SW 1271 (cell line): ENCODE measurements around the gene SIAH1.
A peak's percentile ranks its signal among the peaks of the same experiment; 100 is the strongest.
"Not testable (repeated sequence)": the region's sequence is repeated elsewhere in the genome, so short reads cannot be mapped to it uniquely, and the experiment has no call there.

ENCODE experiments used
- DNase-seq, 2 experiments: peaks; one replicate each; lab custom pipeline; 2025; lab: John Stamatoyannopoulos, UW

Gene SIAH1

GRCh38 chr16:48332978-48333377 is 52.2 kb downstream of the SIAH1 start:
- DNase-seq = no peak

DNA sequence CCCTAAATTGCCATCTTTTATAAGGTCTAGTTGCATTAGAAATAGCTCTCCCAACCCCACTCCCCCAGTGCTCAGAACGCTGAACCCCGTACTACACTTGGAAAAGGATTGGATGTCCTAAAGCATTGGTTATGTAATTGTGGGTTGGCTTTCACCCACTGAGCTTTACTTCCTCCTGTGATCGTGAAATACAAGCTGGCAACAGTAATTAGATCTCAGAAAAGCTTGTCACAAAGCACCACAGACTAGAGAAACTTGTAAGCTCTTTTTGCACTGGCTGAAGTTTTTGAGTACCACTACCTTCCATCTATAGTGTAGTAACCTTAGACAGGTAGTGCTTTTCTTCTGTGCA is 54.4 kb downstream of the SIAH1 start:
- DNase-seq = no peak

DNA sequence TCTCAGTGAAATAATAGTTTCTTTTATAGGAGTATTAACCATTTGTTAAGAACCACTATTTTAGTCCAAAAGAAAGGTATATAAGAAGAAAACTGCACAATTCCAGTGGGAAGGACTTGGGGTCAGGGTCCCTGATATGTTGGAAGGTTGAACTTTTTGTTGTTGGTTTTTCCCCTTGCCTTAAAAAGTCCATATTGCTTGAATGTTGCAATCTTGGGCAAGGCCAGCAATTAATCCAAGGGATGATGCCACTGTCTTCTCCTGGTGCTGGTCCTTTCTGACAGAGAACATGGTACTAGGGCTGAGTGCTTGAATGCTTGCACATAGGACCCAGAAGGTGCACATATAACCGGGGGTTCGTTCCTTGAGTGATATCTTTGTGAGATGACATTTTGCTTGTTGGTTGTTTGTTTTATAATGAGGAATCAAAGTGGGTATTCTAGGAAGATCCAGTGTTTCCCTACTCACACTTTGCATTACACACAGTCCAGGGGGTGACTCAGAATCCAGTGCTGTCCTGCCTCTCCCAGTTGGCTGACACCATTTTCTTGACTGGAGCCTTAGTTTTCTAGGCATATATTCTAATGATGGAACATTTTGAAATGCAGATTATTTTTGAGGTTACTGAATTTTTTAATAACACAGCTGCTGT is 54.9 kb downstream of the SIAH1 start:
- no peak for DNase-seq

DNA sequence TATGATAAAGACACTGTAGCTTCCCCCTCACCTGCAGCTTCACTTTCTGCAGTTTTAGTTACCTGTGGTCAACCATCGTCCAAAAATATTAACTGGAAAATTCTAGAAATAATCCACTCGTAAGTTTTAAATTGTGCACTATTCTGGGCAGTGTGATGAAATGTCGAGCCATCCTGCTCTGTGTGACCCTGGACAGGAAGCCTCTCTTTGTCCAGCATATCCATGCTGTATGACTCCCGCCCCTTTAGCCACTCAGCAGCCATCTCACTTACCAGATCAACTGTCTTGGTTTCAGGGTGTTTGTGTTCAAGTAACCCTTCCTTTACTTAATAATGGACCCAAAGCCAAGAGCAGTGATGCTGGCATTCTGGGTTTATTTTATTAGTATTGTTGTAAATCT is 56.1 kb downstream of the SIAH1 start:
- no peak for DNase-seq

- DNase-seq = no peak
Observed at GRCh38 chr16:48326915-48327314, 58.3 kb downstream of the SIAH1 start.

DNA sequence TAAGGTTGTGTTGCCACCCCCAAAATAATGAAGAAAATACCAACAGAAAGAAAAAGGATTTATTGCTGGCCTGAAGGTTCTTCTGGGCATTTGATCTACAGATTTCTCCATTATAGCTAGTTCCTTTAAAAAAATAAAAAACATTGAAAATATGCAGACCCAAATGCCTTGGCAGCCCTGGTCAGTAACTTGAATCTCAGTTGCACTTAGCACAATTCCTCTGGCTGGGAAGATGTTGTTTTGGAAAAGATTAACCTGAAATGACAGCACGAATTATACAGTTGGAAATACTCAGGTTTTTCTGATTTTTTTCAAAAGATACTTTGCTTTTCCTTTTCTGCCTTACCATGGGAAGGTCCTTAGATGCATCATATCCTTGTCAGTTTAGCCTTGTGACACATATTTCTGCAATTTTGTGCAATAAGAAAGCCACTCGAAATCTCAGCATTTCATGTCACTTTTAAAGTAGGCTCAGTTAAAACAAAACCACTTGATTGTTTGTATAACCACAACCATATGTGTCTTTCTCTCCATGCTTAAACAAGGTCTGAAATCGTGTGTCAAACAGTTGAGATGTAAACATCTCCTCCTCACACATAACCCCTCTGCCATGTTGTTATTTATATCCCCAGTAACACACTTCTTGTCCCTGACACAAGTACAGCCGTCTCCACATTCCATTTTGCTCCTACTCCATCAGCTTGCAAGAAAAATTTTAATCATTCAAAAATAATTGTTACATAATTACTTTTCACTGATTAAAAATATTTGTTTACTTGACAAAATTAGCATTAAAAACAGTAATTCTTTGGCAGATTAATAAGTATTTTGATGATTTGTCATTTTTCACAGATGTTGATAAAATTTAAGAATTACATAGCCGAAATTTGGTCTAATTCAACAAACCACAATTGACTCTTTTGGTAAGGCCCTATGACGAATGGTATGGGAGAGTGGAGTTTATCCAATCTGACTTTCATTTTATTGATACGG is 61.1 kb downstream of the SIAH1 start:
- no peak for DNase-seq

GRCh38 chr16:48321317-48322036 is 63.7 kb downstream of the SIAH1 start:
- no peak for DNase-seq

GRCh38 chr16:48318630-48319029 is 66.6 kb downstream of the SIAH1 start:
- DNase-seq = no peak

DNA sequence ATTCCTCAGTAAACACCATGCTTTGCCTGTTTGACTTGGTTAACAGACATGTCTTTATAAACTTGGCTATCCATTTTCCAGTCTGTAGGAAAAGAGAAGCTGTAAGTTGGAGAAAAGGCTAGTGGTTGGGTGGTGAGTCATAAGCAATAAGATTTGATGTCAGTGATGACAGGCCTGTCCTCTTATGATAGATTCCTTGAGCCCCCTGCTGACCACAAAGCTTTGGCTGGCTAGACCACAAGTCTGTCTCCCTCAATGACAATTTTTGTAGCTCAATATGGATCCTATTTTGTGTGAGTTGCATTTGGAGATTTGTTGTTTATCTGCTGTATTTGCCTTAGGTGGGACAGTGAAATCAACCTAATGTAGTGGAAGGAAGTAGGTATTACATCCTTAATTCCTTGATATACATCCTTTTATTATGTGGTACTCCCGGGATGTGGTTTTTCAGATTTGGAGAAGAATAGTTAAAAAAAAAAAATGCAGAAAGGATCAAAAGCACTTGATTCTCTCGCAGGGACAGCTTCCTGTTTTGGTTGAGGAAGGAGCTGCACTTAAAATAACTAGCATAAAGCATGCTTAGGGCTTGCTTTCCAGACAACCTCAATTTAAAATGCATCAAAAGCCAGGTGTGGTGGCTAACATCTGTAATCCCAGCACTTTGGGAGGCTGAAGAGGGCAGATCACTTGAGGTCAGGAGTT is 67.4 kb downstream of the SIAH1 start:
- peak in 1 of 2 experiments; percentile 3 for DNase-seq

DNA sequence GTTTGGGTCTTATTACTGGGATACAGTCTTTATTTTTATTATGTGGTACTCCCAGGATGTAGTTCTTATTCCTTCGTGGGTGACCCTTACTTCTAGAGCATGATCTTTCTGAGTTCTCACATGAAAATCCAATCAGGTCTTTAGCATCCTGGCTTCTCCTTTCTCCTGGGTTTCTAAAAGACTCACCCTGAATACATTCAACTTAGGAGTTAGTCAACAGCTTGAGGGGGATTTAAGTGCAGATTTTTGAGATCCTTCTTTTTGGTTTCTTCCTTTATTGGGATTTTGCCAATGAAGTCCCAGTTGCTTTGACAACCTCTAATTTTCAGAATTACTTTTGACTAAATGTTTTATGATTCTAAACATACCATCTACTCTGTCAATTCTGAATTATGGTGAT is 68.2 kb downstream of the SIAH1 start:
- DNase-seq = no peak

- not testable (repeated sequence) for DNase-seq
Observed at GRCh38 chr16:48313905-48314304, 71.3 kb downstream of the SIAH1 start.

DNA sequence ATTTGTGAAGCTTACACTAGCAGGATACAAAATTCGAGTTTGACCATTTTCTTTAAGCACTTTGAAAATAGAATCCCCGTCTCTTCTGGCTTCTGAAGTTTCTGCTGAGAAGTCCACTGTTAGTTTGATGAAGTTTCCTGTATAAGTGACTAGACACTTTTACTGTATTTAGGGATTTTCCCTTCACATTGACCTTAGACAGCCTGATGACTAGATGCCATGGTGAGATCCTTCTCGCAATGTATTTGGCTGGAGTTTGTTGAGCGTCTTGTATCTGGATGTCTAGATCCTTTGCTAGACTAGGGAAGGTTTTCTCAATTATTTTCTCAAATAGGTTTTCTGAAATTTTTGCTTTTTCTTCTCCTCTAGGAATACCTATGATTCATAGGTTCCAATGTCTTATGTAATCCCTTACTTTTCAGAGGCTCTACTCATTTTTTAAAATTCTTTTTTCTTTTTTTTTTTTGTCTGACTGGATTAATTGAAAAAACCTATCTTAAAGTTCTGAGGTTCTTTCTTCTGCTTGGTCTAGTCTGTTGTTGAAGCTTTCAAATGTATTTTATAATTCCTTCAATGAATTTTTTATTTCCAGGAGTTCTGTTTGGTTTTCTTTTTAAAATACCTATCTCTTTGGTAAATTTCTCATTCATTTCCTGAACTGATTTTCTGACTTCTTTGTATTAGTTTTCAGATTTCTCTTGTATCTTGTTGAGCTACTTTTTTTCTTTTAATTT is 74.1 kb downstream of the SIAH1 start:
- DNase-seq = no peak
